HS-27A (cell line): ENCODE measurements around the gene NPHP4.

ENCODE experiments used
- DNase-seq: peaks from one replicate; pipeline ENCODE4 v3.0.0-alpha.2; 2012; ENCODE audit warnings: low read depth, missing footprints

The NPHP4 gene

DNA sequence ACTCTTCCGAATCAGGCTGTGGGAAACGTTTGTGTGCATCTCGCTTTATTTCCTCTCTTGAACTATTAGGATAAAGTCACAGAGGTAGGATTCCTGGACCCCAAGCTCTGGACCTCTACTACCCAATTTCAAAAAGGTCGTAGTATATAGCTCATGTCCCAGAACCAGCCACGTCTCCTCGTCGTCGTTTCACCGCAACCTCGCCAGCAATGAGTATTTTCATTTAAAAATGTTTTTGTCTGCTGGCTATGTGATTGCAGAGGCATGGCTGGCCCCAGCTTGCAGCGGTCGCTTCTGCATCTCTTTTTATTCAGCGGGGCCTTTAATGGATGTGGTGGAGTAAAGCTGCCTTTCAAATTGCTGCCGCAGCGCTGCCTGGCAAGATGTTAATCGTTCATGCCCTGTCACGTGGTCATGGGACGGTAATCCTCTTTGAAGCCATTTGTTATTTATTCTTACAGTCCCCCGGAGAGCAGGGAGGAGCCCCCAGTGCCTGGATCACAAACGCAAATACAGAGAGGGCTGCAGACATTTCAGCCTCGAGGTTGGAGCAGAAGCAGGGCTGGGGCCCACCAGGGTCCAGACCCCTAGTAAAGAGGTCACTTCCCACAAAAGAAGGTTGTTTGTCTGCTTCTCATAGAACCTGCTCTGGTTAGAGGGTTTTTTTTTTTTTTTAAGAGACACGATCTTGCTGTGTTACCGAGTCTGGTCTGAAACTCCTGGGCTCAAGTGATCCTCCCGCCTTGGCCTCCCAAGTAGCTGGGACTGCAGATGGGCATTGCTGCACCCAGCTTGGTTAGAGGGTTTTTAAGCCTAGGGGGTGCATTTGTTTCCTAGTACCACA lies 11.6 kb upstream of the NPHP4 start:
- DNase-seq, result no peak

- no peak for DNase-seq
These were observed 10.7 kb upstream of the NPHP4 start for GRCh38 chr1:6002714-6003501.

DNA sequence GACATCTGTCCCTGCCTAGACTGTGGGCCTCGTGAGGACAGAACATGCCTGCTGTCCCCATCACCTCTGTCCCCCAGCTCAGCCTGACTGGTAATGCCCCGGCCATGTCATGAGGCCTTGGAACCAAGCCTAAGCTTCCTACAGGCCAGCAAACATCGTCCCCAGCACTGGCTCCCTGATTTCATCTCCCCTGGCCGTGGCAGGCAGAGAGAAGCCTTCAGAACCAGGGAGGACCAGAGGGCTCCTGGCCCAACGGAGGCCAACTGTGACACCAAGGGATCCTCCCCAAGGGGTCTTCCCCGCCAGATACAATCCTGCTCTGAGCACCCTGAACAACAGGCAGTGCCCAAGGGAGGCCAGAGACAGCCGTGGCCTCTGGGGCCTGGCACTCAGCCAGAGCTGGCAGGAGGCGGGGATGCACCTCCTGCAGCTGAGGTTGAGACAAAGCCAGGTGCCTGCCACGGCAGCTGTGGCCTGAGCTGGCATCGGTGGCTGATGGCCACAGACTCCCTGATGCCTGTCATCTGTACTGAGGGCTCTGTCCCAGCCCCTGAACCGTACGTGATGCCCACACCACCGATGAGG lies 9.9 kb upstream of the NPHP4 start:
- no peak for DNase-seq

- DNase-seq, result no peak
These were observed 8.4 kb upstream of the NPHP4 start for GRCh38 chr1:6000444-6001288.

DNA sequence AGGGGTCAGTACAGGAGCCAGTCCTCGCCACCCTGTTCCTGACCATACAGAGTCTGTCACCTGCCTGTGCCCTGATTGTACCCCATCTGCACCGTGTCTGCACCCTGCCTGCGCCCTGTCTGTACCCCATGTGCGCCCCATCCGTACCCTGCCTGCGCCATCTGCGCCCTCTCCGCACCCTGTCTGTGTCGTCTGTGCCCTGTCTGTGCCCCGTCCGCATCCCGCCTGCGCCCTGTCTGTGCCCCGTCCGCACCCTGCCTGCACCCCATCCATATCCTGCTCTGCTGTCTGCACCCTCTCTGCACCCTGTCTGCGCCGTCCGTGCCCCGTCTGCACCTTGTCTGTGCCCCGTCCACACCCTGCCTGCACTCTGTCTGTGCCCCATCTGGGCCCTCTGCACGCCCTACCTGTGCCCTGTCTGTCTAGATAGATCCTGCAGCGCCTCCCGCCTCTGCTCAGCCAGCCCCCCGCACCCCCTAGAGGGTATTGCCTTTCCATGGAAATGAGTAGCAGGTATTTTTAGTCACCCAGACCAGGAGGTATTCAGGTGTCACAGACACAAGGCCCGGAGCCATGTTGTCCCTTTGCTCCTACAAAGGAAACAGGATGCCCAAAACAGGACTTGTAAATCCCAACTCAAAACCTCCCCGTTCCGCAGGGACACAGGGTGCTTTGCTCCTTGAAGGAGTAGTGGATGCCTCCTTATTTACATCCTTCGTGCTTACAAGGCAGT lies 7.7 kb upstream of the NPHP4 start:
- no peak for DNase-seq

DNA sequence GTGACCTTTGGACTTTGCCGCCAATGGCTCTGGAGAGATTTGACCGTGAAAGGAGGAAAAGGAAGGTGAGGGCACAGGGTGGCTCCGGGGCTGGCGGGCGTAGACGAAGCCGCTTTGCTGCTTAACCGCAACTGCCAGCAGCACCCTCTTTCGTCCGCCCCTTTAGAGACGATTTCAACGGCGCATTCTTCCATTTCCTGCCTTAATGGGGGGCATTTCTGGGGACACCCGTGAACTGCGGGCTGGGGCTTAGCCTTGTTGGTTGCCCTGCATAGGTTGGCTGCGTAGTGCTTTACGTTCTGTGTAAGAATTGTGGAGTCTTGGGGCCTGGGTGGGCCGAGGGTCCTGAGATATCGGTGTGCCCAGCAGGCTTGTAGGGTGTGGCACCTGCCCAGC lies 6.7 kb upstream of the NPHP4 start:
- DNase-seq, result no peak

DNA sequence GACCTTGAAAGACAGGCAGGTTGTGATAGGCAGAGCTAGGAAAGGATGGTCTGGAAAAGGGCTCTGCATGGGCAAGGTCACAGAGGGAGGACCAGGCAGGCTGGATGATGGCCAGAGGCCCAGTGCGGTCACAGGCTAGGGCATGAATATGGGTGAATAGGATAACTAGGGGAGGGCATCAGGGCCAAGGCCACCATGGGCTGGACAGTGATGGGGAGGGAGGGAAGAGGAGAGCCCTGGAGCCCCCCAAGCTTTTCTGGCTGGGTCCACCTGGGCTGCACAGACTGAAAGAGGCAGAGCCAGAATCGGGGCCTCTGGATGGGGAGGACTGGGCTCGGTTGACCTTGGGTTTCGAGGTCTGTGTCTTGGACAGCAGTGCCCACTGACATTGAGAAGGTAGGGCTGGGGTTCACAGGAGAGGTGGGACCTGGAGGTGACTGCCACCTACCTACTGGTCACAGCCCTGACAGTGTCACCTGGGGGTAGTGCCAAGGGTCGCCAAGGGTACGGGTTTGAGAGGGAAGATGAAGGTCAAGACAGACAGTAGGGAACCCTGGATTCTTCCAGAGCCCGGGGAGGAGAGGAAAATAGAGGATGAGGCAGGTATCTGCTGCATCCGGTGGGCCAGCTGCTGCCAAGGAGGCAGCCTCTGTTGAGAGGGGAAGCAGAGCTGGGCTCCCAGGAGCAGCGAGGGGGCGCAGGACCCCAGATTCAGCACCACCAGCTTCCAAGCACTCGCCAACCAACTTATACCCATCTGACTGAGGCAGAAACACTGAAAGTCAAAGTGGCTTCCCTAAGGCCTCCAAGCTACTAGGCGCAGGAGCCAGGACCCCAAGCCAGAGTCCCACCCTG lies 6.1 kb upstream of the NPHP4 start:
- DNase-seq, result no peak

GRCh38 chr1:5997316-5997715 lies 5.1 kb upstream of the NPHP4 start:
- DNase-seq, result no peak

- no peak for DNase-seq
These were observed 4.5 kb upstream of the NPHP4 start for GRCh38 chr1:5996641-5997270.

DNA sequence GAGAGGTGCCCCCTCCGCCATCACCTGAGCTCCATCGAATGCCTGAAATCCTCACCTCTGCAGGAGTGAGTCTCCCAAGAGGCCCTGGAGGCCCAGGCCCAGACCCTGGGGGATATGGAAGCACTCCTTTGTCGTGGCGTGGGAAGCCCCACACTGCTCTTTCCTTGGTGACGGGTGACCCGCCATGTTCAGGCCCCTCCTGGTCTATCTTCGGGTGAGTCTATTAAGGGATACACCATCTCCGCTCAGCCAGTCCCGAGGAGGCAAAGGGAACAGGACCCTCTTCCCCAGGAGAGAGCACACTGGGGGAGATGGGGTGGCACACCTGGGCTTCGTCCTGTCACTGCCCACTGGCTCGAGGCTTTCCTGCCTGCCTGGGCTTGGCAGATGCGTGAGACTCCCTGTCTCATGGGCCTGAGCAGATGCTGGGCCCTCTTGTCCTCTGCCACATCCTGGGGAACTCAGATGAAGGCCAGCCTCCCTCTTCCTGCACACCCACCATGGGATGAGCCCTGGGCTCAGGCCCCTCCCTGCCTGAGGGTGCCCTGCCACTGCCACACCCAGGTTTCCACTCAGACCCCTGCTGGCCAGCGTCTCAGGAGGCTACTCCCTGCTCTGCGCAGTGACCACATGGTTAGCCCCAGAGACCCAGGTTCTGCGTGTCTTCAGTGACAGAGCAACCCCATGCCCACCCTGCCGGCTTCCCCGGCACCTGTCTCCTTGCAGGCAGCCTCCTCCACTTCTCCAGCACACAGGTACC lies 3.8 kb upstream of the NPHP4 start:
- DNase-seq, result no peak

GRCh38 chr1:5994713-5995621 lies 2.7 kb upstream of the NPHP4 start:
- DNase-seq, result no peak

DNA sequence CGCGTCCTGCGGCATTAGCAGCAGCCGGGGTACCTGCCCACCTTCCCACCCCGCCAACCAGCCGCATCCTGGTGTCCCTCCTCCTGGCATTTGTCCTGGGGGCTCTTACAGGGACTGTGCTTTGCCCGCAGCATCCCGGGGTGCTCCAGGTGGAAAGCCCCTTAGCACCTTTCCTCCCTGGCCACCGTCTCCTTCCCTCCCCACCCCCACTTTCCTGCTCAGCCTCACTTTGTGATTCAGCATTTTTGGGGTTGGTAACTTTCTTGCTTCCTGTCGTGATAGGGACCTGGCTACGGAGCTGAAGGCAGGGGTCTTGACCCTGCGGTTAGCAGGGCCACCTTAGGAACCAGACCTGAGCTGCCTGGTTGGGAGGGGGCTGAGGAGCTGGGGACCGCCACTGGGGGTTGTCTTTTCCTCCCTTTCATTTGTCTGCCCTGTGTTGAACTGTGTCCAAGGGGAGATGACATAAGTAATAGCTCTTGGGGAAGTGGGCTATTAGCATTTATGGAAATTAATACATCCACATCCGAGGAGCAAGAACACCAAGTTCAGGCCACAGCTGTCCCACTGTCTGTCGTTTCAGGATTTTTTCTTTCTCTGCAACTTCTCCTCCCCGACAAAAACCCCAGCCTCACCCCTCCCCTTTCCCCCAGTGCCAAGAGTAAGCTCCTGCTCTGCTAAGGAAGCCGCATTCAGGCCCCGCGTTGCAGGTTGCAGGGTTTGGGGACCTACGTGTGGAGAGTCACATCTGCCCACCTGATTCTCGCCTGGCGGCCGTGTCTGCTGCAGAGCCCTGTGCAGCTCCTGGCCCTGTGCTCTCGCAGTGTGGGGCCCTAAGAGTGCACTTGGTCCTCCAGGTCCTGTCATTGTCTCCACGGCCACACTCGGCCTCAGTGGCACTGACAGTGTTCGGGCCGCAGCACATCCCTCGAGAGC lies 1.6 kb upstream of the NPHP4 start:
- no peak for DNase-seq

GRCh38 chr1:5992814-5993555 lies 760 bp upstream of the NPHP4 start:
- DNase-seq, result no peak

- DNase-seq, result no peak
These were observed 722 bp downstream of the NPHP4 start for GRCh38 chr1:5991381-5992025.

GRCh38 chr1:5990913-5991312 lies 1.3 kb downstream of the NPHP4 start:
- DNase-seq, result no peak
